ENCODE measurements around the gene TTC28. TPM values are rescaled to one million over a fixed set of nuclear protein-coding genes. Genes with fewer than 3 reads are reported as not detected.

TTC28 gene
- total RNA-seq, 1 experiment from 2014 or later, result 0.12 TPM

GRCh38 chr22:28187612-28188011 is 492.0 kb downstream of the TTC28 start:
- H3K4me3 ChIP-seq (replicated peaks in 1 of 2; ENCODE audit: low read depth in 1 of 2, low read length in 2 of 2), result no peak overlapping the region
- no peaks in the 10 kb centered on the region for H3K79me2 ChIP-seq (ENCODE audit: insufficient read depth, low read length)
- H3K9ac ChIP-seq (ENCODE audit: low read length), result no peak overlapping the region
- no peak overlapping the region for H3K4me2 ChIP-seq (ENCODE audit: low read length)
- H3K36me3 ChIP-seq (ENCODE audit: control insufficient read depth in 1 of 2, insufficient read depth in 2 of 2, low read length in 2 of 2), result no peaks in the 10 kb centered on the region
- H3K9me3 ChIP-seq (ENCODE audit: control insufficient read depth in 1 of 2, insufficient read depth in 1 of 2, low read depth in 1 of 2, low read length in 2 of 2), result no peaks in the 10 kb centered on the region
- DNase-seq (ENCODE audit: low read depth, low spot score) (no peak), ATAC-seq (no peak)
- H3K4me1 ChIP-seq (ENCODE audit: control insufficient read depth in 1 of 2, insufficient read depth in 2 of 2, low read length in 2 of 2), result no peaks in the 10 kb centered on the region
- ChIA-PET CTCF (no interaction called here), POLR2A (no interaction called here), RAD21 (ENCODE audit: low non-redundant PET in 1 of 2, low total read pairs in 2 of 2, uncharacterized antibody in 2 of 2, unreplicated experiment in 2 of 2) (no interaction called here)
- no peaks in the 10 kb centered on the region for H4K20me1 ChIP-seq (ENCODE audit: insufficient read depth)
- H2AFZ ChIP-seq (ENCODE audit: low read depth, low read length, poor library complexity, severe bottlenecking), result no peak overlapping the region
- BruUV-seq (replicated peaks), result no TSS peak
- intact Hi-C loops (cut with micrococcal nuclease), result no loop called here
- peaks cover 61% of the 10 kb centered on the region for H3K27me3 ChIP-seq (ENCODE audit: insufficient read depth, low read length)
- TF ChIP-seq SP1 (IDR thresholded peaks at IDR 0.05; ENCODE audit: low read depth) (no peak), ZFX (IDR thresholded peaks at IDR 0.05) (no peak), CTCF (IDR thresholded peaks at IDR 0.05 in 2 of 3, conservative IDR thresholded peaks at IDR 0.05 in 1 of 3; ENCODE audit: borderline replicate concordance in 1 of 3, insufficient read depth in 1 of 3, low read depth in 2 of 3, low read length in 2 of 3) (no peak), JUND (IDR thresholded peaks at IDR 0.05) (no peak)
- no peaks in the 10 kb centered on the region for H3K9me2 ChIP-seq (ENCODE audit: insufficient read depth)
- no peak overlapping the region for H3K27ac ChIP-seq (ENCODE audit: low read depth, low read length)

- DNase-seq (ENCODE audit: low read depth, low spot score) (no peak), ATAC-seq (no peak)
- H3K9me2 ChIP-seq (ENCODE audit: insufficient read depth), result no peaks in the 10 kb centered on the region
- ChIA-PET POLR2A (no interaction called here), RAD21 (ENCODE audit: low non-redundant PET in 1 of 2, low total read pairs in 2 of 2, uncharacterized antibody in 2 of 2, unreplicated experiment in 2 of 2) (no interaction called here), CTCF (no interaction called here)
- no peak overlapping the region for H3K27ac ChIP-seq (ENCODE audit: low read depth, low read length)
- H3K36me3 ChIP-seq (ENCODE audit: control insufficient read depth in 1 of 2, insufficient read depth in 2 of 2, low read length in 2 of 2), result no peaks in the 10 kb centered on the region
- no peaks in the 10 kb centered on the region for H4K20me1 ChIP-seq (ENCODE audit: insufficient read depth)
- BruUV-seq (replicated peaks), result no TSS peak
- no peaks in the 10 kb centered on the region for H3K4me1 ChIP-seq (ENCODE audit: control insufficient read depth in 1 of 2, insufficient read depth in 2 of 2, low read length in 2 of 2)
- H3K4me3 ChIP-seq (replicated peaks in 1 of 2; ENCODE audit: low read depth in 1 of 2, low read length in 2 of 2), result no peak overlapping the region
- no peak overlapping the region for H2AFZ ChIP-seq (ENCODE audit: low read depth, low read length, poor library complexity, severe bottlenecking)
- no peak overlapping the region for H3K4me2 ChIP-seq (ENCODE audit: low read length)
- H3K9ac ChIP-seq (ENCODE audit: low read length), result no peak overlapping the region
- H3K27me3 ChIP-seq (ENCODE audit: insufficient read depth, low read length), result peaks cover 70% of the 10 kb centered on the region
- intact Hi-C loops (cut with micrococcal nuclease), result no loop called here
- no peaks in the 10 kb centered on the region for H3K9me3 ChIP-seq (ENCODE audit: control insufficient read depth in 1 of 2, insufficient read depth in 1 of 2, low read depth in 1 of 2, low read length in 2 of 2)
- no peaks in the 10 kb centered on the region for H3K79me2 ChIP-seq (ENCODE audit: insufficient read depth, low read length)
- TF ChIP-seq RAD21 (IDR thresholded peaks at IDR 0.05; ENCODE audit: low read depth), result no peak
- TF ChIP-seq YY1 (IDR thresholded peaks at IDR 0.05; ENCODE audit: extremely low read depth, insufficient replicate concordance, low read depth, low read length), result no peak
- no peak for TF ChIP-seq ELF1 (IDR thresholded peaks at IDR 0.05; ENCODE audit: borderline replicate concordance, low read depth)
- TF ChIP-seq ATF3 (IDR thresholded peaks at IDR 0.05), result no peak
- TF ChIP-seq SIN3A (IDR thresholded peaks at IDR 0.05; ENCODE audit: low read depth), result no peak
- no peak for TF ChIP-seq EGR1 (IDR thresholded peaks at IDR 0.05; ENCODE audit: low read depth)
- TF ChIP-seq ZBTB33 (IDR thresholded peaks at IDR 0.05; ENCODE audit: extremely low read depth, insufficient replicate concordance, low read length), result no peak
- TF ChIP-seq JUND (IDR thresholded peaks at IDR 0.05), result no peak
- TF ChIP-seq ZNF274 (IDR thresholded peaks at IDR 0.05; ENCODE audit: low read depth, low read length), result no peak
- TF ChIP-seq FOSL1 (IDR thresholded peaks at IDR 0.05; ENCODE audit: low read depth), result no peak
- no peak for TF ChIP-seq REST (IDR thresholded peaks at IDR 0.05; ENCODE audit: low read depth)
- no peak for TF ChIP-seq POLR2A (IDR thresholded peaks at IDR 0.05; ENCODE audit: borderline replicate concordance, extremely low read depth, insufficient read depth, insufficient read length)
Observed at GRCh38 chr22:28186641-28187040, 493.0 kb downstream of the TTC28 start.
